Keratinocyte (primary cell): ENCODE data around the gene KRT3. TPM values are rescaled to one million over a fixed set of nuclear protein-coding genes. Genes with fewer than 3 reads are reported as not detected.

Source experiments
- DNase-seq: peaks from one replicate; pipeline ENCODE4 v3.0.0-alpha.2; 2011; ENCODE audit warnings: low read depth, missing footprints, low spot score
- FAIRE-seq: peaks from 2 replicates; lab custom pipeline; 2011; peaks lifted over from hg19 to GRCh38; lab: Jason Lieb, UNC
- H2AFZ ChIP-seq: 2 replicates; pipeline ENCODE4 v1.6.0; 2012; ENCODE audit warnings: low read length, control low read depth, inconsistent platforms; ENCODE audit not compliant: control insufficient read depth
- H3K27ac ChIP-seq: 2 replicates; pipeline ENCODE4 v1.5.1; 2011; ENCODE audit warnings: low read length; ENCODE audit not compliant: control insufficient read depth, insufficient read depth
- H3K27me3 ChIP-seq: 3 replicates; pipeline ENCODE4 v1.6.0; 2011; ENCODE audit warnings: low read length; ENCODE audit not compliant: control insufficient read depth, insufficient read depth; ENCODE audit errors: extremely low read depth
- H3K36me3 ChIP-seq, 2 experiments: 2 replicates in 1 of 2; 3 replicates in 1 of 2; pipeline ENCODE4 v1.5.1; 2011; ENCODE audit warnings: low read length in 2 of 2, mild to moderate bottlenecking in 1 of 2; ENCODE audit not compliant: control insufficient read depth in 2 of 2, insufficient read depth in 2 of 2; ENCODE audit errors: extremely low read depth in 1 of 2
- H3K4me1 ChIP-seq: 3 replicates; pipeline ENCODE4 v1.5.1; 2011; ENCODE audit warnings: low read length; ENCODE audit not compliant: control insufficient read depth, insufficient read depth; ENCODE audit errors: extremely low read depth
- H3K4me2 ChIP-seq: 3 replicates; pipeline ENCODE4 v1.6.0; 2011; ENCODE audit warnings: low read depth, low read length; ENCODE audit not compliant: control insufficient read depth, insufficient read depth; ENCODE audit errors: extremely low read depth
- H3K4me3 ChIP-seq, 3 experiments: fragments of 200-600 bp in 1 of 3; sonication (generic) in 1 of 3; 2 replicates in 2 of 3; 3 replicates in 1 of 3; pipeline ENCODE4 v1.5.1; 2011 to 2016; ENCODE audit warnings: low read length in 3 of 3, mild to moderate bottlenecking in 3 of 3, control low read depth in 2 of 3, inconsistent platforms in 1 of 3, low read depth in 1 of 3, mixed read lengths in 1 of 3, mixed run types in 1 of 3, moderate library complexity in 1 of 3; ENCODE audit not compliant: control insufficient read depth in 2 of 3, insufficient read depth in 2 of 3; ENCODE audit errors: extremely low read depth in 1 of 3
- H3K79me2 ChIP-seq: 2 replicates; pipeline ENCODE4 v1.6.0; 2012; ENCODE audit warnings: low read length; ENCODE audit not compliant: control insufficient read depth, insufficient read depth
- H3K9ac ChIP-seq: 3 replicates; pipeline ENCODE4 v1.6.0; 2011; ENCODE audit warnings: low read length; ENCODE audit not compliant: control insufficient read depth, insufficient read depth; ENCODE audit errors: extremely low read depth
- H3K9me1 ChIP-seq: 3 replicates; pipeline ENCODE4 v1.6.0; 2011; ENCODE audit warnings: low read length; ENCODE audit not compliant: control insufficient read depth, insufficient read depth; ENCODE audit errors: extremely low read depth
- H3K9me3 ChIP-seq: 2 replicates; pipeline ENCODE4 v1.5.1; 2012; ENCODE audit warnings: low read depth, low read length; ENCODE audit not compliant: control insufficient read depth
- H4K20me1 ChIP-seq: 3 replicates; pipeline ENCODE4 v1.6.0; 2011; ENCODE audit warnings: low read length; ENCODE audit not compliant: control insufficient read depth, insufficient read depth; ENCODE audit errors: extremely low read depth
- EZH2 ChIP-seq: IDR thresholded peaks from one replicate; pipeline ENCODE4 v1.6.1; 2012; ENCODE audit warnings: inconsistent platforms, mild to moderate bottlenecking, low read length, moderate library complexity
- dilution Hi-C: fragments of 300-500 bp; cut with MboI; formaldehyde crosslinking; loops from one replicate; pipeline ENCODE4 v1.7.0; 2020; ENCODE audit warnings: low sequenced_read_pairs; ENCODE audit not compliant: extremely low pct_ligation_motif_present
- polyA plus RNA-seq, 5 experiments: library from polyadenylated mRNA; depleted of rRNA in 3 of 5; stranded (reverse) in 3 of 5; stranded (forward) in 1 of 5; unstranded in 1 of 5; fragments of >200 nt; gene quantifications; 1 replicate in 1 of 5; 2 replicates in 3 of 5; 3 replicates in 1 of 5; pipeline versions ENCODE4 v1.2.1 to v1.2.3, GENCODE V29; 2011 to 2012; ENCODE audit warnings: missing spikeins in 2 of 5, low read depth in 1 of 5, low replicate concordance in 1 of 5
- TF ChIP-seq, protein P1 (sequence below), 3 experiments: IDR thresholded peaks in 1 of 3; conservative IDR thresholded peaks in 1 of 3; optimal IDR thresholded peaks in 1 of 3; 2 replicates in 2 of 3; 3 replicates in 1 of 3; pipeline versions ENCODE3 to v1.5.1; 2011; ENCODE audit warnings: low read length in 3 of 3, mild to moderate bottlenecking in 3 of 3, moderate library complexity in 2 of 3, control low read depth in 1 of 3, inconsistent platforms in 1 of 3; ENCODE audit not compliant: insufficient read depth in 2 of 3; ENCODE audit errors: extremely low read depth in 1 of 3

KRT3 gene
- polyA plus RNA-seq, 1 donor (not counting 4 experiments of a cell fraction or from before 2014, with no cell fraction given), result 0.29 TPM

DNA sequence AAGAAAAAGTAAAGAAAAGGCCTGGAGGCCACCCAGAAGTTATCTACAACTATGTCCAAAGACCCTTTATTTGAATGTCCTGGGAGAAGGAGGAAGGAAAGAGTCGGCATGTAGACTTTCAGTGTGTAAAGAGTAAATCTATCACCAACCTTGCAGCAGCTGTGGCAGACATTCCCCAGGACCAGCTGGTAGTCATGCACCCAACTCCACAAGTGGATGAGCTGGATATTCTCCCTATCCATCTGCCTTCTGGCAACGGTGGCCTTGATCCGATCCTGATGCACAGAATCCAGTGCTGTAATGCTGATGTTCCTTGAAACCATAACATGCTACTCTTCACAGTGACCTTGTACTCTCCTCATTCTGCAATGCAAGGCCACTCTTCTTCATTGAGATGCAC lies 46.1 kb downstream of the KRT3 start:
- H4K20me1 ChIP-seq, result no peaks in the 10 kb centered on the region
- dilution Hi-C loops, result no loop called here
- H3K4me3 ChIP-seq, result no peak overlapping the region
- no peaks in the 10 kb centered on the region for H3K9me3 ChIP-seq
- peaks cover 19% of the 10 kb centered on the region for H3K27me3 ChIP-seq
- H3K4me1 ChIP-seq, result no peaks in the 10 kb centered on the region
- no peaks in the 10 kb centered on the region for H3K79me2 ChIP-seq
- TF ChIP-seq EZH2, result no peak
- no peaks in the 10 kb centered on the region for H3K36me3 ChIP-seq
- no peaks in the 10 kb centered on the region for H3K9me1 ChIP-seq
- no peak overlapping the region for H3K27ac ChIP-seq
- H2AFZ ChIP-seq, result no peak overlapping the region
- no peak overlapping the region for H3K4me2 ChIP-seq
- DNase-seq (no peak), FAIRE-seq (no peak)
- no peak overlapping the region for H3K9ac ChIP-seq

DNA sequence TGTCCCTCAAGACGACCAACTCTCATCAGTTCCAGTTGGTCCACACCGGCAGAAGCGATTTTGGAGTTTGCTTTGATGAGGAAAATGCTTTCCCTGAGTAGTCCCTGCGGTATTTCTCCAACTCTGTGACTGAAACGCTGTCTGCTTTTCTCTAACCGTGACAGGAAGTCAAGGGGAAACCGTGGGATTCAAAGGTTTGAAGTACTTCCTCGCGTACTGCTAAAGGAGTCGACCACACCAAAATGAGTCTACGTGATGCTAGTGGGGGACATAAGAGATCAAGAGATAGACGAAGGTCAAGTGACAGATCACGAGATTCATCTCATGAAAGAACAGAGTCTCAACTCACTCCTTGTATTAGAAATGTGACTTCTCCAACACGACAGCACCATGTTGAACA lies 47.3 kb downstream of the KRT3 start:
- dilution Hi-C loops, result no loop called here

More for the DNA sequence above, 47.3 kb downstream of the KRT3 start:
- no peak overlapping the region for H3K27ac ChIP-seq
- DNase-seq (no peak), FAIRE-seq (no peak)
- TF ChIP-seq EZH2, result no peak
- TF ChIP-seq, protein P1, sequence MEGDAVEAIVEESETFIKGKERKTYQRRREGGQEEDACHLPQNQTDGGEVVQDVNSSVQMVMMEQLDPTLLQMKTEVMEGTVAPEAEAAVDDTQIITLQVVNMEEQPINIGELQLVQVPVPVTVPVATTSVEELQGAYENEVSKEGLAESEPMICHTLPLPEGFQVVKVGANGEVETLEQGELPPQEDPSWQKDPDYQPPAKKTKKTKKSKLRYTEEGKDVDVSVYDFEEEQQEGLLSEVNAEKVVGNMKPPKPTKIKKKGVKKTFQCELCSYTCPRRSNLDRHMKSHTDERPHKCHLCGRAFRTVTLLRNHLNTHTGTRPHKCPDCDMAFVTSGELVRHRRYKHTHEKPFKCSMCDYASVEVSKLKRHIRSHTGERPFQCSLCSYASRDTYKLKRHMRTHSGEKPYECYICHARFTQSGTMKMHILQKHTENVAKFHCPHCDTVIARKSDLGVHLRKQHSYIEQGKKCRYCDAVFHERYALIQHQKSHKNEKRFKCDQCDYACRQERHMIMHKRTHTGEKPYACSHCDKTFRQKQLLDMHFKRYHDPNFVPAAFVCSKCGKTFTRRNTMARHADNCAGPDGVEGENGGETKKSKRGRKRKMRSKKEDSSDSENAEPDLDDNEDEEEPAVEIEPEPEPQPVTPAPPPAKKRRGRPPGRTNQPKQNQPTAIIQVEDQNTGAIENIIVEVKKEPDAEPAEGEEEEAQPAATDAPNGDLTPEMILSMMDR (optimal IDR thresholded peaks at IDR 0.05 in 1 of 3, IDR thresholded peaks at IDR 0.05 in 1 of 3, conservative IDR thresholded peaks at IDR 0.05 in 1 of 3; ENCODE audit: extremely low read depth in 1 of 3, insufficient read depth in 2 of 3, low read length in 3 of 3), result no peak
- no peak overlapping the region for H3K9ac ChIP-seq
- H2AFZ ChIP-seq, result no peak overlapping the region
- no peaks in the 10 kb centered on the region for H4K20me1 ChIP-seq
- no peak overlapping the region for H3K4me3 ChIP-seq
- peaks cover 12% of the 10 kb centered on the region for H3K27me3 ChIP-seq
- H3K9me1 ChIP-seq, result no peaks in the 10 kb centered on the region
- no peaks in the 10 kb centered on the region for H3K36me3 ChIP-seq
- H3K9me3 ChIP-seq, result no peaks in the 10 kb centered on the region
- no peak overlapping the region for H3K4me2 ChIP-seq
- no peaks in the 10 kb centered on the region for H3K4me1 ChIP-seq
- H3K79me2 ChIP-seq, result no peaks in the 10 kb centered on the region
